ENCODE data around the gene CRYBA4.

Gene CRYBA4

GRCh38 chr22:26621663-26622062, at the start of gene CRYBA4:
TSS of gene CRYBA4 (plus strand) at chr22:26621963. CDS start at chr22:26622597, 634 bp downstream.
- no peak for TF ChIP-seq CTCF (conservative IDR thresholded peaks at IDR 0.05)
- peak within 1 kb of the TSS; percentile 15; the same call in 1 of the 2 replicates for H3K27ac ChIP-seq

- no peak for TF ChIP-seq CTCF (conservative IDR thresholded peaks at IDR 0.05)
Observed at GRCh38 chr22:26573026-26573662, 48.6 kb upstream of the CRYBA4 start.

GRCh38 chr22:26574001-26574723, 47.6 kb upstream of the CRYBA4 start:
- TF ChIP-seq CTCF (conservative IDR thresholded peaks at IDR 0.05): no peak
- no peak overlapping the region for H3K27ac ChIP-seq

More at GRCh38 chr22:26573026-26573662, 48.6 kb upstream of the CRYBA4 start:
- no peak overlapping the region for H3K27ac ChIP-seq

GRCh38 chr22:26576026-26576680, 45.6 kb upstream of the CRYBA4 start:
- H3K27ac ChIP-seq: no peak overlapping the region
- no peak for TF ChIP-seq CTCF (conservative IDR thresholded peaks at IDR 0.05)

GRCh38 chr22:26577081-26577480, 44.7 kb upstream of the CRYBA4 start:
- no peak overlapping the region for H3K27ac ChIP-seq
- no peak for TF ChIP-seq CTCF (conservative IDR thresholded peaks at IDR 0.05)

- no peak overlapping the region for H3K27ac ChIP-seq
- no peak for TF ChIP-seq CTCF (conservative IDR thresholded peaks at IDR 0.05)
Observed at GRCh38 chr22:26579331-26579886, 42.4 kb upstream of the CRYBA4 start.
